Neural cell (in vitro differentiated cells): Measurements from ENCODE around the gene SOBP.

Source experiments
- EP300 ChIP-seq: fragments of 450-650 bp; conservative IDR thresholded peaks from 2 replicates; pipeline ENCODE4 v1.6.1; 2014; ENCODE audit warnings: antibody characterized with exemption, mild to moderate bottlenecking, moderate library complexity; ENCODE audit not compliant: poor library complexity, severe bottlenecking
- EZH2 ChIP-seq: fragments of 200-600, 300-800 bp; shearing (Covaris generic), sonication (generic); IDR thresholded peaks from 2 replicates; pipeline ENCODE4 v1.6.1; 2014; ENCODE audit warnings: antibody characterized with exemption, low read length, borderline replicate concordance, mild to moderate bottlenecking; ENCODE audit not compliant: insufficient read depth, poor library complexity, severe bottlenecking
- MXI1 ChIP-seq: fragments of 450-650 bp; conservative IDR thresholded peaks from 2 replicates; pipeline ENCODE4 v1.6.1; 2014; ENCODE audit warnings: antibody characterized with exemption, mild to moderate bottlenecking; ENCODE audit not compliant: poor library complexity, severe bottlenecking
- POLR2AphosphoS5 ChIP-seq: IDR thresholded peaks from 2 replicates; pipeline ENCODE4 v1.6.1; 2012
- RAD21 ChIP-seq: fragments of 450-650 bp; conservative IDR thresholded peaks from 2 replicates; pipeline ENCODE4 v1.6.1; 2014; ENCODE audit warnings: antibody characterized with exemption, mild to moderate bottlenecking, moderate library complexity
- SMC3 ChIP-seq: fragments of 450-650 bp; conservative IDR thresholded peaks from 2 replicates; pipeline ENCODE4 v1.6.1; 2014; ENCODE audit warnings: antibody characterized with exemption, mild to moderate bottlenecking, moderate library complexity; ENCODE audit not compliant: poor library complexity
- TAF1 ChIP-seq: IDR thresholded peaks from 2 replicates; pipeline ENCODE4 v1.6.1; 2012; ENCODE audit warnings: low read depth
- TF ChIP-seq, protein P1 (sequence below): fragments of 450-650 bp; IDR thresholded peaks from 2 replicates; pipeline ENCODE4 v1.5.1; 2014; ENCODE audit warnings: antibody characterized with exemption, mild to moderate bottlenecking, moderate library complexity; ENCODE audit not compliant: poor library complexity, severe bottlenecking
- TF ChIP-seq, protein P2 (sequence below): IDR thresholded peaks from 2 replicates; pipeline ENCODE4 v1.6.1; 2012; ENCODE audit warnings: borderline replicate concordance

DNA sequence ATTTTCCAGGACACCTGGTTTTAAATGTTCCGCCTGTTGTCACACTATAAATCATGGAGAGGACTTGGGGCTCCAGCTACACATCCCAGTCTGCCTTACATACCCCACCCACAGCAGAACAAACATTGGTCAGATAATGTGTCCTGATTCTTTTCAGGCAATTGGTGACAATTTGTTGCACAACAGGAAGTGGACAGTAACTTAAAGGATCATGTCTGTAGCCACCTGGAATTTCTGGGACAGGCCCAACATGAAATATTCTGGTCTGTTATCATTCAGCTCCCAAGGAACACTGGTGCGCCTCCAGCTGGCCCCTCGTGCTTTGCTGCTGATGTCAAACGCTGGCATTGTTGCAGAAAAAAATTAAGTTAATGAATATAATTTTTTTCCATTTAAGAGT, 117.2 kb downstream of the SOBP start:
- TF ChIP-seq, protein P1, sequence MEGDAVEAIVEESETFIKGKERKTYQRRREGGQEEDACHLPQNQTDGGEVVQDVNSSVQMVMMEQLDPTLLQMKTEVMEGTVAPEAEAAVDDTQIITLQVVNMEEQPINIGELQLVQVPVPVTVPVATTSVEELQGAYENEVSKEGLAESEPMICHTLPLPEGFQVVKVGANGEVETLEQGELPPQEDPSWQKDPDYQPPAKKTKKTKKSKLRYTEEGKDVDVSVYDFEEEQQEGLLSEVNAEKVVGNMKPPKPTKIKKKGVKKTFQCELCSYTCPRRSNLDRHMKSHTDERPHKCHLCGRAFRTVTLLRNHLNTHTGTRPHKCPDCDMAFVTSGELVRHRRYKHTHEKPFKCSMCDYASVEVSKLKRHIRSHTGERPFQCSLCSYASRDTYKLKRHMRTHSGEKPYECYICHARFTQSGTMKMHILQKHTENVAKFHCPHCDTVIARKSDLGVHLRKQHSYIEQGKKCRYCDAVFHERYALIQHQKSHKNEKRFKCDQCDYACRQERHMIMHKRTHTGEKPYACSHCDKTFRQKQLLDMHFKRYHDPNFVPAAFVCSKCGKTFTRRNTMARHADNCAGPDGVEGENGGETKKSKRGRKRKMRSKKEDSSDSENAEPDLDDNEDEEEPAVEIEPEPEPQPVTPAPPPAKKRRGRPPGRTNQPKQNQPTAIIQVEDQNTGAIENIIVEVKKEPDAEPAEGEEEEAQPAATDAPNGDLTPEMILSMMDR, result no peak
- TF ChIP-seq EZH2 (no peak), MXI1 (no peak), POLR2AphosphoS5 (no peak), RAD21 (no peak), EP300 (no peak), TAF1 (no peak), SMC3 (no peak)
- TF ChIP-seq, protein P2, sequence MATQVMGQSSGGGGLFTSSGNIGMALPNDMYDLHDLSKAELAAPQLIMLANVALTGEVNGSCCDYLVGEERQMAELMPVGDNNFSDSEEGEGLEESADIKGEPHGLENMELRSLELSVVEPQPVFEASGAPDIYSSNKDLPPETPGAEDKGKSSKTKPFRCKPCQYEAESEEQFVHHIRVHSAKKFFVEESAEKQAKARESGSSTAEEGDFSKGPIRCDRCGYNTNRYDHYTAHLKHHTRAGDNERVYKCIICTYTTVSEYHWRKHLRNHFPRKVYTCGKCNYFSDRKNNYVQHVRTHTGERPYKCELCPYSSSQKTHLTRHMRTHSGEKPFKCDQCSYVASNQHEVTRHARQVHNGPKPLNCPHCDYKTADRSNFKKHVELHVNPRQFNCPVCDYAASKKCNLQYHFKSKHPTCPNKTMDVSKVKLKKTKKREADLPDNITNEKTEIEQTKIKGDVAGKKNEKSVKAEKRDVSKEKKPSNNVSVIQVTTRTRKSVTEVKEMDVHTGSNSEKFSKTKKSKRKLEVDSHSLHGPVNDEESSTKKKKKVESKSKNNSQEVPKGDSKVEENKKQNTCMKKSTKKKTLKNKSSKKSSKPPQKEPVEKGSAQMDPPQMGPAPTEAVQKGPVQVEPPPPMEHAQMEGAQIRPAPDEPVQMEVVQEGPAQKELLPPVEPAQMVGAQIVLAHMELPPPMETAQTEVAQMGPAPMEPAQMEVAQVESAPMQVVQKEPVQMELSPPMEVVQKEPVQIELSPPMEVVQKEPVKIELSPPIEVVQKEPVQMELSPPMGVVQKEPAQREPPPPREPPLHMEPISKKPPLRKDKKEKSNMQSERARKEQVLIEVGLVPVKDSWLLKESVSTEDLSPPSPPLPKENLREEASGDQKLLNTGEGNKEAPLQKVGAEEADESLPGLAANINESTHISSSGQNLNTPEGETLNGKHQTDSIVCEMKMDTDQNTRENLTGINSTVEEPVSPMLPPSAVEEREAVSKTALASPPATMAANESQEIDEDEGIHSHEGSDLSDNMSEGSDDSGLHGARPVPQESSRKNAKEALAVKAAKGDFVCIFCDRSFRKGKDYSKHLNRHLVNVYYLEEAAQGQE, result no peak
